Mesothelial cell of epicardium (in vitro differentiated cells): ENCODE measurements around the gene DOCK4. TPM values are rescaled to one million over a fixed set of nuclear protein-coding genes. Genes with fewer than 3 reads are reported as not detected.

ENCODE experiments used
- DNase-seq, 2 experiments: peaks; one replicate each; pipeline ENCODE4 v3.0.0; 2021; ENCODE audit warnings: low spot score in 2 of 2; ENCODE audit not compliant: unreplicated experiment in 2 of 2
- H3K27ac Mint-ChIP-seq: 2 replicates; pipeline ENCODE4 v1.8.0; 2021; ENCODE audit warnings: mixed read lengths
- H3K27me3 Mint-ChIP-seq: 2 replicates; pipeline ENCODE4 v1.8.0; 2021; ENCODE audit warnings: low read depth, mixed read lengths
- H3K36me3 Mint-ChIP-seq: 2 replicates; pipeline ENCODE4 v1.8.0; 2021; ENCODE audit warnings: mixed read lengths
- H3K4me1 Mint-ChIP-seq: 2 replicates; pipeline ENCODE4 v1.8.0; 2021; ENCODE audit warnings: mixed read lengths
- H3K4me3 Mint-ChIP-seq: 2 replicates; pipeline ENCODE4 v1.8.0; 2021; ENCODE audit warnings: mild to moderate bottlenecking, moderate library complexity, mixed read lengths
- H3K9me3 Mint-ChIP-seq: 2 replicates; pipeline ENCODE4 v1.8.0; 2021; ENCODE audit warnings: mixed read lengths
- CTCF ChIP-seq: fragments of 200-600 bp; sonication (generic); IDR thresholded peaks from one replicate; pipeline ENCODE4 v1.5.0; 2021; ENCODE audit warnings: antibody characterized with exemption; ENCODE audit not compliant: unreplicated experiment
- total RNA-seq: library from RNA; stranded (reverse); gene quantifications from 3 replicates; pipeline ENCODE4 v1.2.1, GENCODE V29; 2021

Gene DOCK4
- total RNA-seq, 1 donor from 2014 or later: 27.7 TPM

GRCh38 chr7:111736552-111736874 is 469.7 kb downstream of the DOCK4 start:
- H3K9me3 Mint-ChIP-seq: no peaks in the 10 kb centered on the region
- H3K4me3 Mint-ChIP-seq: no peak overlapping the region
- H3K27me3 Mint-ChIP-seq: no peaks in the 10 kb centered on the region
- peaks cover 7% of the 10 kb centered on the region for H3K36me3 Mint-ChIP-seq
- TF ChIP-seq CTCF: no peak
- DNase-seq: no peak
- no peak overlapping the region for H3K27ac Mint-ChIP-seq
- peaks cover 12% of the 10 kb centered on the region for H3K4me1 Mint-ChIP-seq

GRCh38 chr7:111735661-111736551 is 470.3 kb downstream of the DOCK4 start:
- no peaks in the 10 kb centered on the region for H3K27me3 Mint-ChIP-seq
- no peak overlapping the region for H3K4me3 Mint-ChIP-seq
- peak in 1 of 2 experiments; percentile 70 for DNase-seq

GRCh38 chr7:111734954-111735660 is 471.1 kb downstream of the DOCK4 start:
- DNase-seq: no peak
- H3K27ac Mint-ChIP-seq: no peak overlapping the region
- no peaks in the 10 kb centered on the region for H3K27me3 Mint-ChIP-seq
- no peaks in the 10 kb centered on the region for H3K9me3 Mint-ChIP-seq
- no peak for TF ChIP-seq CTCF
- peaks cover 7% of the 10 kb centered on the region for H3K36me3 Mint-ChIP-seq
- peaks cover 12% of the 10 kb centered on the region for H3K4me1 Mint-ChIP-seq
- H3K4me3 Mint-ChIP-seq: no peak overlapping the region

More at GRCh38 chr7:111735661-111736551, 470.3 kb downstream of the DOCK4 start:
- Mint-ChIP-seq H3K4me1 (peaks cover 12% of the 10 kb centered on the region), H3K9me3 (no peaks in the 10 kb centered on the region), H3K36me3 (peaks cover 7% of the 10 kb centered on the region), H3K27ac (no peak overlapping the region)
- TF ChIP-seq CTCF: peak; percentile 96

GRCh38 chr7:111732923-111733322 is 473.3 kb downstream of the DOCK4 start:
- Mint-ChIP-seq H3K4me3 (no peak overlapping the region), H3K27me3 (no peaks in the 10 kb centered on the region), H3K4me1 (peaks cover 12% of the 10 kb centered on the region)

More at GRCh38 chr7:111732923-111733322, 473.3 kb downstream of the DOCK4 start:
- TF ChIP-seq CTCF: no peak
- H3K36me3 Mint-ChIP-seq: peaks cover 8% of the 10 kb centered on the region
- no peak overlapping the region for H3K27ac Mint-ChIP-seq
- DNase-seq: no peak
- no peaks in the 10 kb centered on the region for H3K9me3 Mint-ChIP-seq
